ENCODE measurements around the gene SDR42E2.
A peak's percentile ranks its signal among the peaks of the same experiment; 100 is the strongest.
"Not testable (repeated sequence)": the region's sequence is repeated elsewhere in the genome, so short reads cannot be mapped to it uniquely, and the experiment has no call there.

The SDR42E2 gene

DNA sequence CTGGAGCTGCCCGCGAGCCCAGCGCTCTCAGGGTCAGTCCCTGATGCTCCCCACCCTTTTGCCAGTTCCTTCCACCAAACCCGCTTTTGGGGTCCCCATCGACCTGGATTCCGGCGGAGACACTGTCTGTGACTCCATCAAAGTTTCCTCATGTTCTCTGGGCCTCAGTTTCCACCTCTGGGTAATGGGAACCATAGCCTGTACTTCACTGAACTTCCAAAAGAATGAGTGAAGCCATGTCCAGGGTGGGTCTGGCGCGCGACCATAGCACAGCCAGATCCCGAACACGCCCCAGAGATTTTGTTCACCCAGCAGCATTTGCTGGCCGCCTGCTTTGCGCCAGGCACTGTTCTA, 327 bp downstream of the SDR42E2 start:
- DNase-seq (ENCODE audit: low read depth): no peak

DNA sequence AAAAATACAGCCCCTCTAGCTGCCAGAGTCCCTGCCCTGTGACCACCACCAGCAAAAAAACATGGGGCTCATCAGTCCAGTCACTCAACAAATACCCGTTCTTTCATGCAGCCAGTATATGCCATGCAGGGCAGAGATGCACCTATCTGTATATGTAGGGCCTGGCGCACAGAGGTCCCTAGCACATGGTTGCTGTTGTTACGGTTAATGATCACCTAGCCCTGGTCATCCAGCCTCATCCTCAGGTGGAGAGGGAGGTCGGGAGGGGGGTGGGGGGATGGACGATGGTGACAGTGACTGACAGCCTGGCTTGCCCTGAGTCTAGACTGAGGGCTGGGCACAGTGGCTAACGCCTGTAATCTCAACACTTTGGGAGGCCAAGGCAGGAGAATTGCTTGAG, 1.5 kb downstream of the SDR42E2 start:
- no peak for DNase-seq (ENCODE audit: low read depth)

DNA sequence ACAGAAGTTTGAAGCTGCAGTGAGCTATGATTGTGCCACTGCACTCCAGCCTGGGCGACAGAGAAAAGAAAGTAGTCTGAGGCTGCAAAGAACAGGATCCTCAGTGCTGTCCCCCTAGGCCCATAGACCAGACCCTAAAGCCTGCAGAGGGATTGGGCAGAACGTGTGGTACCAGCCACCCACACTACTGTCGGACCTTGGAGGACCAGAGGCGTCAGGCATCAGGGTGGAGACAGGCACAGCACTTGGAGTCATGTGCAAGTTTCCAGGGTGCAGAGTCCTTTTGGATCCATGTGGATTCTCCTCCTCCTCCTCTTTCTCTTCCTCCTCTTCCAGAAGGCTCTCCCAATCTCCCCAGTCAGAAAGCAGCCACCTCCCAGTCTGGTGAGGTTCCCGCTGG, 2.2 kb downstream of the SDR42E2 start:
- DNase-seq (ENCODE audit: low read depth): no peak

DNA sequence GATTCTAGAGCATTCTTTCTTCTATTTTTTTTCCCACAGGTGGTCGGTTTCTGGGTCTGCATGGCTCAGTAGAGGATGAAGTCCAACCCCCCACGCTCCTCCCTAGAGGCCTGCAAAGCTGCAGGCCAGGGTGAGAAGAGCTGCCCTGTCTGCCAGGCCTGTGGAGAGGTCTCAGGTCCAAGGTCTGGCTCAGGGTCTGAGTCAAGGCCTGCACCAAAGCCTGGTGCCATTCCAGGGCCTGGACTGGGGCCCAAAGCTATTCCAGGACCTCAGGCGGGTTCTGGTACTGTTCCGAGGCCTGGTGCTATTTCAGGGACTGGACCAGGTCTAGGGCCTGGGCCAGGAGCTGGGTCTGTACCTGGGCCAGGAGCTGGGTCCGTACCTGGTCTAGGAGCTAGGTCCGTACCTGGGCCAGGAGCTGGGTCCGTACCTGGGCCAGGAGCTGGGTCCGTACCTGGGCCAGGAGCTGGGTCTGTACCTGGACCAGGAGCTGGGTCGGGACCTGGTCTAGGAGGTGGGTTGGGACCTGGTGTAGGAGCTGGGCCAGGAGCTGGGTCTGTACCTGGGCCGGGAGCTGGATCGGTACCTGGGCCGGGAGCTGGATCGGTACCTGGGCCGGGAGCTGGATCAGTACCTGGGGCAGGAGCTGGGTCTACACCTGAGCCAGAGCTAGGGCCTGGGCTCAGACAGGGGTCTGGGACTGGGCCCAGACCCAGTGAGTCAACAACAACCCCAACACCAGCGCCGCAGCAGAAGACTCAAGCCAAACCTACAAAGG, 3.4 kb downstream of the SDR42E2 start:
- DNase-seq (ENCODE audit: low read depth): no peak

DNA sequence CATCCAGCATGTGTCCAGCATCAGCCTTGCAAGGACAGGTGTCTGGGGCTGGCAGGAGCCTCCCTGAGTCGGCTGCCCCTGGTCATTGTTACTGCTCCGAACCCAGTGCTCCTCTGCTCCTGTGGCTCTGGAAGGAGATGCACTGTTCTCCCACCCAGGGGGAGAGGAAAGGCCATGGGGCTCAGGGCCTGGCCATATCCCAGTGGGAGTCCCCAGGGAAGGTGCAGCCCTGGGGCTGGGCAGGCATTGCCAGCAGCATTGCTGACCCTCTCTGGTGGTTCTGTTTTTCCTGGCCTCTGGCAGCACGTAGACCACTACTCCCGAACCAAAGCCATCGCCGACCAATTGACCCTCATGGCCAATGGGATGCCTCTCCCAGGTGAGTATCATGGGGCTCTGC, 9.6 kb downstream of the SDR42E2 start:
- no peak for DNase-seq (ENCODE audit: low read depth)

DNA sequence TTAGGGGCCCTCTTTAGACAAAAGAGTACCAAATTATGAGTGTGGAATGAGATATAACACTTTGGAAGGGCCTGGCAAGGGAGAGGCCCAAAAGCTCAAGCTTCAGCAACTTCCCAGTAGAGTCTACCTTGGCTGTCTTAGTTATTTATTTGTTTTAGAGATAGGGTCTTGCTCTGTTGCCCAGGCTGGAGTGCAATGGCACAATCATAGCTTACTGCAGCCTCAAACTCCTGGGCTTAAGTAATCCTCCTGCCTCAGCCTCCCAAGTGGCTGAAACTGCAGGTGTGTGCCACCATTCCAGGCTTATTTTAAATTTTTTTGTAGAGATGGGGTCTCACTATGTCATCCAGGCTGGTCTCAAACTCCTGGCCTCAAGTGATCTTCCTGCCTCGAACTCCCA, 10.3 kb downstream of the SDR42E2 start:
- DNase-seq (ENCODE audit: low read depth): not testable (repeated sequence)

DNA sequence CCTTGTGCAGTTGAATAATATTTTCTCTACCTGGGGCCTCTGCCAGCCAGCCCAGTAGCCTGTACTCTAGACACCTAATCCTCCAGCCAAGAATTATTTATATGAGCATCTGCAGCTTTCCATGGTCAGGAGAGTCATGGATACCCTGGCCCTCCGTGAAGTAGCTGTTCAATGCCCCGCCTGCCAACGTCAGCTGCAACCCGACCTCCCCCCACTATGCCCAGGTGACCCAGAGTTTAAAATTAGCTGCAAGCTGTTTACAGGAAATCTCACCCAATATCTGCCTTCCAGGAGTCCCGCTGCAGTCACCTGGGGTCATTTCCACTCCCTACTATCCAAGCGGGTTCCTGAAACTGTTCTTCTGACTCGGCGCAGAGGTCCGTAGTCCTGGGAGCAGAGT, 12.3 kb downstream of the SDR42E2 start:
- no peak for DNase-seq (ENCODE audit: low read depth)

DNA sequence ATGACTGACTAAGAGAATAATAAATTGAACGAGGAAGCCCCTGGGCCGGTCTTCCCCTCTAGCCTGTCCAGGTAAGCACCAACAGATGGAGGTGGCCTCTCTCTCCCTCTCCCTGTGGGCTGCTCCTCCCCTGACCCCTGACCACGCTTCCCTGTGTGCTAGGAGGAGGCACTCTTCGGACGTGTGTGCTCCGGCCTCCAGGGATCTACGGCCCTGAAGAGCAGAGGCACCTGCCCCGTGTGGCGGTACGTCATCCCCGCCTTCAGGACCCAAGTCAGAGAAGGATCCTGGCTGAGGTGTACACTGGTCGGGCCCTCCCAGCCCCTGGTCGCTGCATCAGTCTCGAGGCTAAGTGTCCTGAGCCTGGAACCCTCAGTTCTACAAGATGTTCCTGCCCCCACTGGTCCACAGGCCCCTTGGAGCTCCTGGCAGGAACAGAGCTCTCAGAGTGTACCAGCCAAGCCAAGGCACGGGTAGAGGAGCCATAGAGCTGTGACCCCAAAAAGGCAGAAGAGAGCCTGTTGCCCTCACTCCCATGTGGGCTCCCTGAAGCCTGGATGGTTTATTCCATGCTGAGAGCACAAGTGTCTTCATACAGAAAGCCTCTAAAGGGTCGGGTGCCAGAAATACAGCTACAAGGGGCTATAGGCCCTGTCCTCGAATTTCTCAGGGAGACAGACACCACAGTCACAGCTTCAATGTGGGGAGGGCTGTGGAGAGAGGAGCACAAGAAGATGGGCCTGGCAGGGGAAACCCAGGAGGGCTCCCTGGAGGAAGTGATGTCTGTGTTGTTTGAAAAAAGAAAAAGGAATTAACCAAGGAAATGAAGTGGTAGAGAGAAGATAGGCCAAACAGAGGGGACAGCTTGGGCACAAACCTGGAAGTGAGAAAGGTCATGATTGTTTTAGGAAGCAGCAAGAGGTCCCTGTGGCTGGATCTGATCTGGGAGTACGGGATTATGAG, 15.9 kb downstream of the SDR42E2 start:
- DNase-seq (ENCODE audit: low read depth): no peak

DNA sequence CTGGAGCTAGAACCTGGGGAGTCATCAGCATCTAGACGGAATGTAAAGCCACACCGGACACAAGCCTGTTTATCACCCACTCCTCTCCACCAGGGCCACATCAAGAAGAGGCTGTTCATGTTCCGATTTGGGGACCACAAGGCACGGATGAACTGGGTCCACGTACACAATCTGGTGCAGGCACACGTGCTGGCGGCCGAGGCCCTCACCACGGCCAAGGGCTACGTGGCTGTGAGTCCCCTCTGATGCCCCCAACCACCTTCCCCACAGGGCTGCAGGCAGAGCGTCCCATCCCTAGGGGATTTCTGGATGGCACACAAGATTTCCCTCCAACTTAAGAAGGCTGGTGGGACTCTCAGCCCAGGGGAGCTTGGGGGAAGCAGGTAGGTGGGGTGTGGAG, 19.1 kb downstream of the SDR42E2 start:
- DNase-seq (ENCODE audit: low read depth): no peak

DNA sequence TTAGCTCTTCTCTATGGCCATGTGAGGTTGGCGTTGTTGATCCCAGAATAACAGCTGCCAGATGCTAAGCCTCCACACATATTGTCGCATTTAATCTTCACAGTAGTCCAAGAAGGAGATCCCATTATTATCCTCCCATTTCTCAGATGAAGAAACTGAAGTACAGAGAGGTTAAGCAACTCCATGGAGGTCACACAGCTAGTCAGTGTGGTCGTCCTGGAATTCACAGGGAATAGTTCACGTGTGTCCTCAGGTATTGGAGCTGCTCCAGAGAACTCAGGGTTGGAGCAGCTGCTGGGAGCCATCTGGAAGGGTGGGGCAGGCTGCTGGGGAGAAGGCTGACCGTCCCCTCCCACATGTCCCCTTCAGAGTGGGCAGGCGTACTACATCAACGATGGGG, 19.5 kb downstream of the SDR42E2 start:
- DNase-seq (ENCODE audit: low read depth): no peak

DNA sequence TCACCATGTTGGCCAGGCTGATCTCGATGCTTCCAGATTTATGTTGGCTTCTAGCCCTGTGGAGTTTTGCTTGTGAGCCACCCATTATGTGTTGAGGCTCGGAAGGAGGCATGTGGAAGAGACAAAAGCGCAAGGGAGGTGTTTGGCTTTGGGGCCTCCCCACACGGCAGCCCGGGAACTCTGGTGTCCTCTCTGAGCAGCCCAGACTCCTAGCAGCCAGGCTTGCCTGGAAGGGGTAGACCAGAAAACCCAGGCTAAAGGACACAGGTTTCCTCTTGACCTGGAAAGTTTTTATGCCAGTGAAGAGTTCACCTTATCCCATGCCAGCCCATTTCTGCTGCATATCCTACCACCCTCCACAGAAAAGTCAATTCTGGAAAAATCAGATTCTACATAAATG, 21.0 kb downstream of the SDR42E2 start:
- no peak for DNase-seq (ENCODE audit: low read depth)

DNA sequence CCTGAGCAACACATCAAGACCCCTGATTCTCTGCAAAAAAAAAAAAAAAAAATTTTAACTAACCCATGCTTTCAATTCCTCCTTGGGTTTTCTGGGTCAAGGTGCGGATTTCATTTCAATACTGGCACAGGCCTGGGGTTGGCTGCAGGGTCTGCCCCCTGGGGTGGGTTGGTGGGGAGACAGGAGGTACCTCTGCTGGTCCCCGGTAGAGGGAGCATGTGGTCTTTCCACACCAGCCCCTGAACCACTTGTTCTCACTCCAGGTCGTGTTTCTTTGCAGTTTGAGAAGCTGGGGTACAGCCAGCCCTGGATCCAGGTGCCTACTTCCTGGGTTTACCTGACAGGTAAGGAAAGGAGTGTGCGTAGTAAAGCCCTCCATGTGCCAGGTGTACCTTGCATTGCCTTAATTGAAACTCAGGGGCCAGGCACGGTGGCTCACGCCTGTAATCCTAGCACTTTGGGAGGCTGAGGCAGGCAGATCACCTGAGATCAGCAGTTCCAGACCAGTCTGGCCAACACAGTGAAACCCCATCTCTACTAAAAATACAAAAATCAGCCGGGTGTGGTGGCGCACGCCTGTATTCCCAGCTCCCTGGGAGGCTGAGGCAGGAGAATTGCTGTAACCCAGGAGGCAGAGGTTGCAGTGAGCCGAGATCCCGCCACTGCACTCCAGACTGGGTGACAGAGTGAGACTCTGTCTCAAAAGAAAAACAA, 21.8 kb downstream of the SDR42E2 start:
- DNase-seq (ENCODE audit: low read depth): no peak

DNA sequence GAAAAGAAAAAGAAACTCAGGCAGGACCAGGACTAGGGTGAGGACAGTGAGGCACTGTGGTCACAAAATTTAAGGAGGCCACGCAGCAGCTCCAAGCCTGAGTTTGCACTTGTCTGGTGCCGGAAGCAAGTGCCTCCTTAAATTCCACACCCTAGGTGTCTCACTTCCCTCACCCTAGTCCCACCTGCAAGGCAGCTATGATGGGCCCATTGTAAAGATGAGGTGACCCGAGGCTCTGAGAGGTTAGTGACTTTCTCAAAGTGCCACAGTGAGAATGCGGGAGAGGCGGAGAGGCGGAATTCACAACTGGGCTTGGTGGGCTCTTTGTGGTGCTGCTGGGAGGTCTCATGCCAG, 22.3 kb downstream of the SDR42E2 start:
- DNase-seq (ENCODE audit: low read depth): no peak

DNA sequence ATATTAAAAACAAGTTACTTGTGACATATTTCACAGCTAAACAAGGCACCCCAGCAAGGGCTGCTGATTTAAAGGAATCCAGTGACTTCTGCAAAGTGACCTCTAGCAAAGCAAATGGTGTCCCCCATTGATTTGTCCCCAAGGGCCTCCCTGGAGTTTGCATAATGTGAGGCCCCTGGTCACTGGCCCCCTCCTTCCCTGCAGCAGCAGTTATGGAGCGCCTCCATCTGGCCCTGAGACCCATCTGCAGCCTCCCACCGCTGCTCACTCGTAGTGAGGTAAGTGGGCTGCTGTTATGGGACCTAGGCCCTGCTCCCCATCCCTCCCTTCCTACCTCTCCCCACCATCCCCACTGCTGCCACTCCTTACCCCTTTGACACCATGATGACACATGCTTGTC, 24.2 kb downstream of the SDR42E2 start:
- DNase-seq (ENCODE audit: low read depth): no peak

DNA sequence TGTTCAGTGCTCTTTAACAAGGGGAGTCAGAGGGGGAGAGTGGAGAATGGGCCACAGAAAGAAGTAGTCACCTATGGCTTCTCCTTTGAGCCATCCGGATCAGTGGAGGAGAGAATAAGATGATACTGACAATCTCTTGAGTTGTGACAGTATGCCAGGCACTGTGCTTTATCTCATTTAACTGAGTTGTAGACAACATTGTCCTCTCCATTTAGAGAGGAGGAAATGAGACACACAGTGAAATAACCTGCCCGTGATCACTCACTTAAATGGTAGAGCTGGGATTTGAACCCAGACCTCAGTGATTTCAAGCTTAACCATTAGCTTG, 25.9 kb downstream of the SDR42E2 start:
- no peak for DNase-seq (ENCODE audit: low read depth)

DNA sequence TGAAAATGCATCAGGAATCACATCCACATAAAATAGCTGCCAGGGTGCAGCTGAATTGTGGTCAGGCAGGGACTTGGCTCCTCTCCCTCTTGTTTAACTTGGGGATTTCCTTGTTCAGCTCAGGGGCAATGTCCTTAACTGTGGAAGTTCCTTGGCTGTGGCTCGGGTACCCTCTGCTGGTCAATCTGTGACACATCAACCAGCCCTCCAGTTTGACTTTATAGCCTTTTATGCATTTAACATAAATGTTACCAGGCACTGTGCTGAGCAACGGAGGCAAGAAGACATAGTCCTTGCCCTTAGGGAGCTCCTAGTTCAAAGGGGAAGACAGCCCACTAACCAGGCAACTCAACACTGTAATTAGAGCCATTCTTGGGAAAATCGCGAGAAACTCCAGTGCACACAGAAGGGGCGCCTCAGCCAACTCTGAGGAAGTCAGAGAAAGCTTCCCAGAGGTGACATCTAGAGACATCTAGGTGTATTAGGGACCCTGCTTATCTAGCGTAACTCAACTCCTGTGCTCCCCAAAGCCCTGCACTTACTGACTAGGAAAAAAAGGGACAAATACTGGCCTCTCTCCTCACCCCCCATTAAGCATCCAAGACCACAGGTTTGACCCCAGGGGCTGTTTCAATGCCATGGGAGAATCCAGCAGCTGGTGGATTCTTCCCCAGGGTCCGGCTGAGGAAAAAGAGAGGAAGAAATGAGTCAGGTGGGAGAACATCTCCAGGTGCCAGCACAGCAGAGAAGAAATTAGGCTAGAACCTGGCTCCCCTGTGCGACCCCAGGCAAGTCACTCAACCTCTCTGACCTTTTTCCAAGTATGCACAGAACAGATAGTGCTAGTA, 26.5 kb downstream of the SDR42E2 start:
- DNase-seq (ENCODE audit: low read depth): peak; percentile 61

DNA sequence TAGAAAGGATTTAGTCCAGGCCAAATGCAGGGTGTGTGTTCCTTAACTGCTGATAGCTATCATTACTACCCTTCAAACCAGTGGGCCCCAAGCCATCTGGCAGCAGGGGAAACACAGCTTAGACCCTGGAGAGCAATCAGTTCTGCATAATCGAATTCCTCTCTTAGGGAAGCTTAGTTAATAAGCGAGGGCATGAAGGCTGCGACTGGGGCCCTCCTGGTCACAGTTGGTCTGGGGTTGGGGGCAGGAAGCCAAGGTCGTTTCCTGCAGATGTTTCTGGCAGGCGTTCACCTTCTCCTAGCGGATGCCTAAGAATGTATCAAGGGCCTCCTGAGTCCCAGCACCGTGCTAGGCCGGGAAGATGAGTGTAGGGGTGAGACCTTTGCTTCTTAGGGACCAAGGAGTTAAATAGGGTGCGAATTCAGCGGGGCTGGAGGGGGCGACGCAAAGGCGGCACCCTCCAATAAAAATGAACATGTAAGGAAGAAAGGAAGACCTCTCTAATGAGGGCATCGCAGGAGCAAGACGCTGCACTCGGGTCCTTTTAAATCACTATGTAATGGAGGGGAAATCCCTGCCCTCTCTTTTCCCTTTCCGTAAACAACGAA, 27.3 kb downstream of the SDR42E2 start:
- DNase-seq (ENCODE audit: low read depth): no peak

DNA sequence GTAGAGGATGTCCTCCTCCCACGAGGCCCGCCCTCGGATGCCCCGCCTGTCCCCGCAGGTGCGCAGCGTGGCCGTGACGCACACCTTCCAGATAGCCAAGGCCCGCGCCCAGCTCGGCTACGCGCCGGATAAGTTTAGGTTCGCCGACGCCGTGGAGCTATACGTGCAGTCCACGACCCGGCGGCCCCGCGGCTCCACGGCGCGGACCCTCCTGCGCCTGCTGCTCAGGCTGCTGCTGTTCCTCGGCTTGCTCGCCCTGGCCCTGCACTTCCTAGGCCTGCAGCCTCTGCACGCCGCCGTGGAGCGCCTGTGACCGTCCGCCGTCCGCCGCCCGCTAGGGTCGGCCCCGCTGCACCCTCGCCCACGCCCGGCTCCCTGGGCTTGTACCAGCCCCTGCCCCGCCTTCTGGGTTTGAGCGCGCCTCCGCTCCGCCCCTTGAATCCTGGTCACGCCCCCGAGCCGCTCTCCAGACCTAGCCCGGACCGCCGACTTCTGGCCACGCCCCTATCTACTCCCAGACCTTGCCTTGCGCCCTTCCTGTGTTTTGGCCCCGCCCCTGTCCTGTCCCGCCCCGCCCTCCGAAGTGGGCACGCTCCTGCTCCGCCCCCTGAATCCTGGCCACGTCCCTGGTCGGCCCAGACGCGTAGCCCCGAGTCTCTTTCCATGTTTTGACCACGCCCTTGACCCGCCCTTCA, 27.9 kb downstream of the SDR42E2 start:
- DNase-seq (ENCODE audit: low read depth): no peak

DNA sequence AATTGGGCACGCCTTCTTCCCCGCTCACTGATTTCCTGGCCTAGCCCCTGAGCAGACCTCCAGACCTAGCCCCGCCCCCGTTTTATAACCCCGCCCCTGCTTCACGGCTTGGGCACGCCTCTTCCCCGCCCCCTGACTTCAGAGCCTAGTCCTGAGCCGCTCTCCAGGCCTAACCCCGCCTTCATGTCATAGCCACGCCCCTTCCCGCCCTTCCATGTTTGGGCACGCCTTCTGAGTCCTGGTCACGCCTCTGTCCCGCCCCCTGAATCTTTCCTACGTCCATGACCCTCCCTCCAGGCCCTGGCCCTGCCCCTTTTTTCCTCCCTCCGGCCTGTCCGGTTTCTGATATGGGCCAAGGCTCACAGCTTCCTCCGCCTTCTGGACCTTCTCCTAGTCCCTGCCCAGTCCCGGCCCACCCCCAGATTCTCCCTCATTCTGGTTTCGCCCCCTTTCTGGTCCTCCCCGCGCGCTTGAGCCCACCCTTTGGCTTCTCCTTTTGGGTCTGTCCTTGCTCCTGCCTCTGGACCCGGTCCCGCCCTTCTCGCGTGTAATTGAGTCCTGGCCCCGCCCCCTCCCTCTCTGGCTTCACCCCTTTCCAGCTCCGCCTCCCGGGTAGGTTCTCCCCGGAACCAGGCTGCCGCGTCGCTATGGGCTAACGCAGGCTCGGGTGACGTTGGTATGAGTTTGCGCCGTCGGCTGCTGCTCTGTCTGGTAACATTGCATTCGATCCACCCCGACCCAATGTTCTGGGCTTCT, 28.6 kb downstream of the SDR42E2 start:
- peak; percentile 99 for DNase-seq (ENCODE audit: low read depth)
